ENCODE data around the gene MASP1.

DNA sequence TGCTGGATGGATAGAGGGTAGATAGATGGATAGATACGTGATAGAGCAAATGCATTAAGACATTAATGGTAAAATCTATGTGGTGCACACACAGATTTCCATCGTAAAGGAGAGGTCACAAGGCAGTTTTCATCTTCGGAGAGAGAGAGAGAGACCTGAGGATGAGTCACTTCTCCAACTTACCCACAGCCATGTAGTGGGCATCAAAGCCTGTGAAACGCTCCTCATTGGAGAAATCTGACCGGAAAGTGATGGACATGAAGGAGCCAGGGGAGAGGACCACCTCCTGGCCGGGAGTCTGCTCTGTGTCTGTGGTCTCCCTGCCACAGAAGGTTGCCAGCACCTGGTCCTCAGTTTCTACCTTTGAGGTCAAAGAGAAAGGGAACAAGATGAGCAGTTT is 29.2 kb downstream of the MASP1 start:
- no peak for TF ChIP-seq POLR2AphosphoS5 (IDR thresholded peaks at IDR 0.05; ENCODE audit: low read depth)
- TF ChIP-seq, protein P1, sequence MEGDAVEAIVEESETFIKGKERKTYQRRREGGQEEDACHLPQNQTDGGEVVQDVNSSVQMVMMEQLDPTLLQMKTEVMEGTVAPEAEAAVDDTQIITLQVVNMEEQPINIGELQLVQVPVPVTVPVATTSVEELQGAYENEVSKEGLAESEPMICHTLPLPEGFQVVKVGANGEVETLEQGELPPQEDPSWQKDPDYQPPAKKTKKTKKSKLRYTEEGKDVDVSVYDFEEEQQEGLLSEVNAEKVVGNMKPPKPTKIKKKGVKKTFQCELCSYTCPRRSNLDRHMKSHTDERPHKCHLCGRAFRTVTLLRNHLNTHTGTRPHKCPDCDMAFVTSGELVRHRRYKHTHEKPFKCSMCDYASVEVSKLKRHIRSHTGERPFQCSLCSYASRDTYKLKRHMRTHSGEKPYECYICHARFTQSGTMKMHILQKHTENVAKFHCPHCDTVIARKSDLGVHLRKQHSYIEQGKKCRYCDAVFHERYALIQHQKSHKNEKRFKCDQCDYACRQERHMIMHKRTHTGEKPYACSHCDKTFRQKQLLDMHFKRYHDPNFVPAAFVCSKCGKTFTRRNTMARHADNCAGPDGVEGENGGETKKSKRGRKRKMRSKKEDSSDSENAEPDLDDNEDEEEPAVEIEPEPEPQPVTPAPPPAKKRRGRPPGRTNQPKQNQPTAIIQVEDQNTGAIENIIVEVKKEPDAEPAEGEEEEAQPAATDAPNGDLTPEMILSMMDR (conservative IDR thresholded peaks at IDR 0.05; ENCODE audit: low read depth in 2 of 2): no peak
